Eye (tissue), 1 donor: ENCODE measurements around the gene BAIAP2L2.
"Not testable (repeated sequence)": the region's sequence is repeated elsewhere in the genome, so short reads cannot be mapped to it uniquely, and the experiment has no call there.

Experiments used
- DNase-seq: peaks from one replicate; pipeline ENCODE4 v3.0.0-alpha.2; 2015

BAIAP2L2 gene

GRCh38 chr22:38126928-38127668, 16.6 kb upstream of the BAIAP2L2 start:
- peak; percentile 41 for DNase-seq

DNA sequence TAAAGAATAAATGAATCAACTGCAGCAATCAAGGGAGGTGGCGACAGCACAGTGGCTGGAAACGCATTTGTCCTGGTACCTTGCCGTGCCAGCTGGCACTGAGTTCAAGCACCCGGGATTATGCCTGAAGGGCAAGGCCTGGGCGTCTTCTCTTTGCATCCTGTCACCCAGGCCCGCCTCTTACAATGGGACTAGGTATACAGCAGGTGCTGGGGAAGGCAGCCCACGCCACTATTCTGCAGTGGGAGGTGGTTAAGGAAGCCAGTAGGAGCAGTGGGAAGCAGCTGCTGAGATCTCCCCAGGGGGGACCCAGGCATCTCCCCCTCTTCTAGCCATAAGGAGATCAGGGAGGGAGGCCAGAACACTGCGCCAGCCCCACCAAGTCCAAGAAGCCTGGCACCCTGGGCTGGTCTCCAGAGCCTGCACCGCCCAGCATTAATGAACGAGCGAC, 15.3 kb upstream of the BAIAP2L2 start:
- no peak for DNase-seq

- DNase-seq = no peak
These were observed 14.6 kb upstream of the BAIAP2L2 start for GRCh38 chr22:38125038-38125610.

DNA sequence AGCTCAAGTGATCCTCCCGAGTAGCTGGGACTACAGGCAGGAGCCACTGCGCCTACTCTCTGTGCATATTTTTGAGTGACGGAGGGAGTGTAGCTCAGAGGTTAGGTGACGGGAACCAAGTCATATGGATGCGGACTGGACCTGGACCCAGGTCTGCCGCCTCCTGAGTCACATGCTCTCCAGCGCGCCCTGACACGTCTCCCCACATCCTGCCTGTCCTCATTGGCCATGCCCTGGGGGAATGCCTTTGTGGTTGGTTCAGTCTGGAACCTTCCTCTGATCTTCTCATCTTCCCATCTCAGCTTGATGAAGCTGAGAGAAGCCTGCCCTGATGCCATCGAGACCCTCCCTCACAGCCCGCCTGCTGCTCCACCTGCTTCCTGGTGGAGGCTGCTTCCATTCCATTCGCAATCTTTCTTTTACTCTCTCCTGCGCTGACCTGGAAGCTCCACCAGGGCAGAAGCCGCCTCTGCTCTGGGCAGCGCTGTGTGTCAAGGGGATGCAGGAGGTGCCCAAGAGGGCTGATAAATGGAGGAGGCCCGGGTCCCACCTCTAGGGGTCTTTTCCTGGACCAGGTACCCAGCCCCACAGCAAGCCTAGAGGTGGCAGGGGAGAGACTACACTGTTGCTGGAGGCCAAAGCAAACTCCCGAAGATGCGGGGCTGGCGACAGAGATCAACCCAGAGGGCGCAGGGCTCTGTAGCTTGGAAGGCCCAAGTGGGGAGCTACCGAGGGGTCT, 13.9 kb upstream of the BAIAP2L2 start:
- no peak for DNase-seq

- DNase-seq = no peak
These were observed 12.1 kb upstream of the BAIAP2L2 start for GRCh38 chr22:38122616-38123015.

GRCh38 chr22:38120359-38121110, 10.1 kb upstream of the BAIAP2L2 start:
- no peak for DNase-seq

DNA sequence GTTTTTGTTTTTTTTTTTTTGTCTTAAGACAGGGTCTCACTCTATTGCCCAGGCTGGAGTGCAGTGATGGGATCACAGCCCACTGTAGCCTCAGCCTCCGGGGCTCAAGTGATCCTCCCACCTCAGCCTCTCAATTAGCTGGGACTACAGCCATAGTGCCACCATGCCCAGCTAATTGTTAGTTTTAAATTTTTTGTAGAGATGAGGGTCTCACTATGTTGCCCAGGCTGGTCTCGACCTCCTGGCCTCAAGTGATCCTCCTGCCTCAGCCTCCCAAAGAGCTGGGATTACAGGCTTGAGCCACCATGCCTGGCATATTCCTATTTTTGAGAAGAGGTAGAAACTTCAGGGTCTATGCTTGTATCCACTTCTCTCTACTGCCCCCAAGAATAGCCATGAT, 8.3 kb upstream of the BAIAP2L2 start:
- DNase-seq = not testable (repeated sequence)

DNA sequence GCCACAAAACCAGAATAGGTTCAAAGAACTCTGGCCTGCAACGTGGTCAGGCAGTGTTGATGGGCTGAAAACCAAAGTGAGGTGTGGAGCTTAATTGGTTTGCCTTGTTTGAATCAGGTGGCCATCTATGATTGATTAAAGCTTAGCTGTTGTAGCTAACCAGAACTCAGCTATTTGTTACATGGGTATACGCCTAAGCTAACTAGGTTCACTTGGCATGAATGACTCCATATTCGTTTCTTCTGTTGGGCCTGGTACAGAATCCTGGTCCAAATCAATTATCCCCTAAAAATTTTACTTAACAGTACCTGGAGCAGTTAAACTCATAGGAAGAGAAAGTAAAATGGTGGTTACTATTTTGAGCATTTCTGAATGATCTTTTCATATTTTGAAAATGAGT, 7.7 kb upstream of the BAIAP2L2 start:
- DNase-seq = no peak

DNA sequence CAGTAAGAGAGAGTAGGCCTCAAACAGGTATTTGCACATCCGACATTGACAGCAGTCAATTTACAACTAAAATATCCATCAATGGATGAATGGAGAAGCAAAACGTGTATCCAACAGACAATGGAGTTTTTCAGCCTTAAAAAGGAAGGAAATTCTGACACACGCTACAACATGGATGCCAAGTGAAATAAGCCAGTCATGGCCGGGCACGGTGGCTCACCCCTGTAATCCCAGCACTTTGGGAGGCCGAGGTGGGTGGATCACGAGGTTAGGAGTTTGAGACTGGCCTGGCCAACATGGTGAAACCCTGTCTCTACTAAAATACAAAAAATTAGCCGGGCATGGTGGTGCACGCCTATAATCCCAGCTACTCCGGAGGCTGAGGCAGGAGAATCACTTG, 7.1 kb upstream of the BAIAP2L2 start:
- not testable (repeated sequence) for DNase-seq

DNA sequence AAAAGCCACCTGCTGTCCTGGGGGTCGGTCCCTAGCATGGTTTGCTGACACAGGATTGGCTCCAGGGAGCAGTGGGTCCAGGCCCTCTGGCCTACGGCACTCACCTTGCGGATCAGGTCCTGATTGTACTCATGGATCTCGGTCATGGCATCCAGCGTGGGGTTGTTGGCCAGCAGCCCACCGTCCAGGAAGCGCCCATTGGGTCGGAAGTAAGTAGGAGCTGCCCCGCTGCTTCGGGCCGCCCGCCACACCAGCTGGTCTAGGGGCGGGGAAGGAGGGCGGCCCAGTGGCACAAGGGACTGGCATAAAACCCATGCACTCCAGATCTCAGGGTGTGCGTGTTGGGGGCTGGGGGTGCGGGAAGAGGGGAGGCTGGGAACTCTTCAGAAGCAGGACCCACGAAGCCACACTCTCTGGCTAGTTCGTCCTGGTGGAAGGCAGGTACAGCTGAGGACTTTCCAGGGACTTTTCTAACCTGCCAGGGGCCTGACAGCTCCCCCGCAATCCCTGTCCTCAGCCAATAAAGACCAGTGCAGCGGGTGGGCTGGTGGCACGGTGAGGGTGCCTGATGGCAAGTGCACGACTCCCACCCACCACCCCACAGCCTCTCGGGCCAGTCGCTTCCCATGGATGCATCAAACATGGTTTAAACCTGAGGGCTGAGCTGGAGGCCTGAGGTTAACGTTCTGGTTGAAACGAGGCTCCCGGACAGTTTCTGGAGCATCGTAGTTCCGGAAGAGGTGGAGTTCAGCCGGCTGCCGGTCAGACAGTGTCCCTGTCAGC, 5.1 kb upstream of the BAIAP2L2 start:
- peak; percentile 9 for DNase-seq

DNA sequence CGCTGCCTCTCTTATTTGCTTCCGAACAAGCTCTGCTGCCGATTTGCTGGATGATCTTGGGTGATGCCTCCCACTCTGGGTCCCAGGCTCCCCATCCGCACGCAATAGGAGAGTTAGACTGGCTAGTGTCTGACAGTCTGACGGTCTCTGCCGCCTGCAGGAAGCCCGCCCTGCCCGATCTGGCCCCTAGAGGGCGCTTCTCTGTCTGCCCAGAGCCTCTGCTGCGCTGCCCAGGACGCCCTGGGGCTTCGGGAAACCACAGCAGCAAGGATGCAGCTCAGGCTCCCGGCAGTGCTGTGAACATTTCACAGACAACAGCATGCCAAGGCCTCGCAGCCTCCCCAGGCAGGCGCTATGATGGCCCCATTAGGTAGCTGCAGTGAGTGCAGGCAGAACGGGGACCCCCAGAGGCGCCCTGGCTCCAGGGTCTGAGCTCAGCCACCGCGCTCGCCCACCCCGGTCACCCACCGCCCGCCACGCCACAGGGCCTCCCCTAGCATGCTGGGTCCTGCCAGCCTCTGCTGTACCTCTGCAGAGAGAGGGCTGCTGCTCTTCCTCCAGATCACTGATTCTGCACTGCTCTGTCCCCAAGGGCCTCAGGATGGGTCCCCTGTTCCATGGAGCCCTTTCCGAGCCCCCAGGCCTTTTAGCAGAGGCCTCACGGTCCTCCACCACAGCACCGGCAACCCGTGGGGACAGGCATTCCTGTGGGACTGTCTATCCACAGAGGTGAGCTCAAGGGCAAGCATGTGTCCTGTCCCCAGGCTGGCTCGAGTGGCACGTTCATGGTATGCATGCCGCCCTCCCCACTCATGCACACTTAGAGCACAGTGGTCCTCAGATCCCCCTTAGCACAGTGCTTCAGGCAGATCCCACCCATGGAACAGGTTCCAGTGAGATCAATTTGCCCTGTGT, 4.3 kb upstream of the BAIAP2L2 start:
- peak; percentile 92 for DNase-seq

- no peak for DNase-seq
These were observed 1.9 kb upstream of the BAIAP2L2 start for GRCh38 chr22:38112381-38112780.

DNA sequence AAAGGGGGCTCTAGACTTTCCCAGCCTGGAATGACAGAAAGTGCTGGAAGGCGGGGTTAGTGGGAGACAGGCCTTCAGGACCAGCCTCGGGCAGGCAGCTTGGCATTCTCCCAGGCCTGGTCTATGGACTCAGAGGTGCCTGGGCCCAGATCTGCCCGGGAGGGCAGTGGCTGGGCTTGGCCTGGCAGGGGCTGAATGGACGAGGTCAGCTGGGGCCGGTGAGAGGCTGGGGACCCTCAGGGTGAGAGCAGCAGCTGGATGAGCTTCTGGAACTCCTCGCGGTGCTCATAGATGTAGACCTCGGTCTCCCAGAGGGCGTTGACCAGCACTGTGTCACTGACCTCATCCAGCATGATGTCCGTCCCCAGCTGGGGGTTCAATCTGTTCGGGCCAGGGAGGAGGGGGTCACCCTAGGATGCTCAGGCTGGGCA, 1.5 kb upstream of the BAIAP2L2 start:
- DNase-seq = no peak

GRCh38 chr22:38110863-38111852, 674 bp upstream of the BAIAP2L2 start:
- no peak for DNase-seq

- peak; percentile 93 for DNase-seq
These were observed 998 bp downstream of the BAIAP2L2 start for GRCh38 chr22:38109371-38110001.

DNA sequence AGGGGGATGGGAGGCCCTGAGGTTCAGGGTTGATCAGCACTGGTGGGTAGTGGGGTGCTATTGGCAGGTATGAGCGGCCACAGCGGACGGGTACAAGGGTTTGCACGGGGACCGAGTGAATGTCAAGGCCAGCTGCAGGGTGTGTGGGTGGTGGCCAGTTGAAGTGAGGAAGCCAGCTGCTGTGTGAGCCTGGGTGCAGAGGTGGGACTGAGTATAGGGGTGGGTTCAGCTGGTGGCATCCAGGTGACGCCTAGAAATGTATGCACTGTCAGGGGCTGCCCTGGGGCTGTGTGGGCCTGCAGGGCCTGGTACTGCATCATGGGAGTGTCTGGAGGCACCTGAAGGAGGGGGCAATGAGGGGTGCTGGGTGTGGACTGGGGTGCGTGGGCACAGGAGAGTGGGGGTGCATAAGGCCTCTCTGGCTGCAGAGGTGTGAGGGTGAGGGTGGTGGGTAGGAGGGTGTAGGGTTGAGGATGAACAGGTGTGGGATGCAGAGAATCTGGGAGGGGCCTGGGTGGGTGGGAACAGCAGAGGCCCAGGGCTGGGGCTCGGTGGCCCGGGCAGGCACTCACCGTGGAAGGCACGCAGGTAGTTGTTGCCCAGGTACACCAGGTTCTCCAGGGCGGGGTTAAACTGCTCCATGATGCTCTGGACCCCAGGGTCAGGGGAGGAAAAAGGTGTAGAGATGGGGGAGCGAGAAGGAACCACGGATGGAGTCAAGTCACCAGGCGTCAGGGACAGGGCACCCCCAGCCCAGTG, 1.7 kb downstream of the BAIAP2L2 start:
- DNase-seq = peak; percentile 24

GRCh38 chr22:38107692-38108515, 2.6 kb downstream of the BAIAP2L2 start:
- DNase-seq = no peak
